HepG2 (cell line): ENCODE data around the gene NKD1. TPM values are rescaled to one million over a fixed set of nuclear protein-coding genes. Genes with fewer than 3 reads are reported as not detected.

Source experiments
- ATAC-seq: fragments of 200-7000 bp; cut with Tn5 transposase; 3 replicates; pipeline ENCODE4 v1.9.1; 2020; ENCODE audit warnings: mild to moderate bottlenecking, moderate library complexity
- BruUV-seq: library from RNA; stranded (reverse); fragments of 400-500 nt; replicated peaks from 2 replicates; lab custom pipeline; 2021; lab: Mats Ljungman, UMichigan
- CTCF ChIA-PET: fragments of 300-600 bp; formaldehyde crosslinking; extraction: SDS; loops from one replicate; lab custom pipeline; 2021; ENCODE audit warnings: low total read pairs, inconsistent platforms, low intra/inter-chr PET ratio; lab: Yijun Ruan, JAX
- POLR2A ChIA-PET: fragments of 350-600 bp; sonication (Branson Sonifier 250); formaldehyde crosslinking; loops from one replicate; lab custom pipeline; 2020; ENCODE audit warnings: antibody characterized with exemption, inconsistent platforms; lab: Yijun Ruan, JAX
- DNase-seq: peaks from one replicate; pipeline ENCODE4 v3.0.0-alpha.2; 2015; ENCODE audit warnings: low spot score
- FAIRE-seq: peaks from 3 replicates; lab custom pipeline; 2011; peaks lifted over from hg19 to GRCh38; lab: Jason Lieb, UNC
- H2AFZ ChIP-seq: one replicate; pipeline ENCODE4 v1.6.1; 2011; ENCODE audit warnings: low read length, inconsistent platforms
- H3K27ac ChIP-seq: fragments of 300-600 bp; 3 replicates; pipeline ENCODE4 v1.8.0; 2011; ENCODE audit warnings: mixed run types, mild to moderate bottlenecking, mixed read lengths, low read length, inconsistent platforms; ENCODE audit not compliant: insufficient read depth; ENCODE audit errors: extremely low read length
- H3K27me3 ChIP-seq, 2 experiments: fragments of 200-600 bp in 1 of 2; 2 replicates in 1 of 2; 3 replicates in 1 of 2; pipeline versions ENCODE4 v1.6.0 to v1.8.0; 2011; ENCODE audit warnings: low read length in 2 of 2, mild to moderate bottlenecking in 2 of 2, moderate library complexity in 2 of 2, inconsistent platforms in 1 of 2; ENCODE audit not compliant: insufficient read depth in 2 of 2, control insufficient read depth in 1 of 2
- H3K36me3 ChIP-seq, 2 experiments: fragments of 200-600 bp in 1 of 2; replicated peaks in 1 of 2; 2 replicates in 1 of 2; 3 replicates in 1 of 2; pipeline versions ENCODE4 v1.5.1 to v1.8.0; 2011; ENCODE audit warnings: low read length in 2 of 2, inconsistent platforms in 1 of 2; ENCODE audit not compliant: insufficient read depth in 2 of 2, control insufficient read depth in 1 of 2
- H3K4me1 ChIP-seq: 2 replicates; pipeline ENCODE4 v1.5.1; 2012; ENCODE audit warnings: low read length, inconsistent platforms; ENCODE audit not compliant: insufficient read depth
- H3K4me2 ChIP-seq: 2 replicates; pipeline ENCODE4 v1.6.0; 2011; ENCODE audit warnings: low read depth, low read length, inconsistent platforms
- H3K4me3 ChIP-seq, 3 experiments: fragments of 200-600 bp in 1 of 3; sonication (generic), shearing (Covaris generic) in 1 of 3; replicated peaks in 1 of 3; 2 replicates each; pipeline ENCODE4 v1.5.1; 2011 to 2016; ENCODE audit warnings: low read length in 3 of 3, inconsistent platforms in 2 of 3, low read depth in 2 of 3, mild to moderate bottlenecking in 2 of 3, control low read depth in 1 of 3, mixed read lengths in 1 of 3; ENCODE audit not compliant: insufficient read depth in 1 of 3
- H3K79me2 ChIP-seq: one replicate; pipeline ENCODE4 v1.6.1; 2011; ENCODE audit warnings: low read length, inconsistent platforms; ENCODE audit not compliant: insufficient read depth
- H3K9ac ChIP-seq: 2 replicates; pipeline ENCODE4 v1.6.0; 2011; ENCODE audit warnings: mild to moderate bottlenecking, low read depth, low read length, inconsistent platforms; ENCODE audit not compliant: insufficient read depth
- H3K9me3 ChIP-seq: 2 replicates; pipeline ENCODE4 v1.5.1; 2012; ENCODE audit warnings: mild to moderate bottlenecking, low read length
- H4K20me1 ChIP-seq: 2 replicates; pipeline ENCODE4 v1.6.0; 2011; ENCODE audit warnings: inconsistent platforms, mild to moderate bottlenecking, low read length, moderate library complexity; ENCODE audit not compliant: insufficient read depth
- CENPX ChIP-seq: sonication (generic); formaldehyde crosslinking; IDR thresholded peaks from 2 replicates; pipeline ENCODE4 v1.9.0; 2021; ENCODE audit warnings: mild to moderate bottlenecking, missing genetic modification reagents, moderate library complexity
- GATA4 ChIP-seq: sonication (generic); IDR thresholded peaks from 2 replicates; pipeline ENCODE4 v1.6.1; 2016; ENCODE audit warnings: antibody characterized with exemption, low read depth, borderline replicate concordance
- NBN ChIP-seq: fragments of 450-650 bp; conservative IDR thresholded peaks from 2 replicates; pipeline ENCODE4 v1.6.1; 2017
- NFKBIZ ChIP-seq: IDR thresholded peaks from 2 replicates; pipeline ENCODE4 v1.6.1; 2018; ENCODE audit warnings: missing genetic modification reagents, missing compliant biosample characterization
- PRPF4 ChIP-seq: fragments of 200-400 bp; formaldehyde crosslinking; IDR thresholded peaks from 2 replicates; pipeline ENCODE4 v1.6.1; 2016; ENCODE audit warnings: low read length, low read depth; ENCODE audit not compliant: poor library complexity, severe bottlenecking
- RCOR2 ChIP-seq: IDR thresholded peaks from 2 replicates; pipeline ENCODE4 v1.6.1; 2016; ENCODE audit warnings: missing biosample characterization, missing genetic modification reagents
- TARDBP ChIP-seq: sonication (generic); formaldehyde crosslinking; IDR thresholded peaks from 2 replicates; pipeline ENCODE4 v1.8.0; 2022; ENCODE audit warnings: mild to moderate bottlenecking, missing genetic modification reagents
- TBX2 ChIP-seq: sonication (generic); formaldehyde crosslinking; IDR thresholded peaks from 2 replicates; pipeline ENCODE4 v1.5.0; 2020; ENCODE audit warnings: missing genetic modification reagents, mild to moderate bottlenecking, borderline replicate concordance
- YY1 ChIP-seq: IDR thresholded peaks from 2 replicates; pipeline ENCODE4 v1.6.1; 2011; ENCODE audit warnings: low read length, low read depth, moderate library complexity, mild to moderate bottlenecking; ENCODE audit not compliant: insufficient read depth, insufficient replicate concordance
- ZBTB40 ChIP-seq, 2 experiments: fragments of 450-650 bp in 1 of 2; sonication (generic) in 1 of 2; formaldehyde crosslinking in 1 of 2; IDR thresholded peaks; 2 replicates each; pipeline versions ENCODE4 v1.6.1 to v1.8.0; 2016 to 2022; ENCODE audit warnings: antibody characterized with exemption in 1 of 2, mild to moderate bottlenecking in 1 of 2, missing genetic modification reagents in 1 of 2
- ZGPAT ChIP-seq: IDR thresholded peaks from 2 replicates; pipeline ENCODE4 v1.6.1; 2016; ENCODE audit warnings: mild to moderate bottlenecking
- ZMYM3 ChIP-seq: sonication (generic); formaldehyde crosslinking; IDR thresholded peaks from 2 replicates; pipeline ENCODE4 v1.5.1; 2020; ENCODE audit warnings: mild to moderate bottlenecking, missing genetic modification reagents
- ZNF296 ChIP-seq: sonication (generic); formaldehyde crosslinking; conservative IDR thresholded peaks from 2 replicates; pipeline ENCODE4 v1.5.0; 2020; ENCODE audit warnings: mild to moderate bottlenecking, missing genetic modification reagents
- ZNF563 ChIP-seq: sonication (generic); formaldehyde crosslinking; IDR thresholded peaks from 2 replicates; pipeline ENCODE4 v1.8.0; 2022; ENCODE audit warnings: mild to moderate bottlenecking, moderate library complexity, missing genetic modification reagents
- WGBS: methylation state at CpG from one replicate; pipeline ENCODE4 v1.1.6; 2017; ENCODE audit warnings: low lambda C conversion rate; 5-methylcytosine and 5-hydroxymethylcytosine counted together
- in situ Hi-C: cut with HindIII; loops from 2 replicates; pipeline ENCODE4 v1.10.0; 2017; ENCODE audit warnings: low pct_unique_long_range_greater_than_20kb; ENCODE audit not compliant: extremely low pct_ligation_motif_present
- intact Hi-C: fragments of 100-400 bp; cut with micrococcal nuclease; formaldehyde crosslinking; loops from one replicate; pipeline ENCODE4 v1.10.0; 2022; ENCODE audit not compliant: unreplicated experiment
- polyA plus RNA-seq, 8 experiments: library from polyadenylated mRNA; depleted of rRNA in 3 of 8; stranded (reverse) in 7 of 8; unstranded in 1 of 8; fragments of >200 nt; fragmentation: Illumina TruSeq in 4 of 8; extraction: Trizol in 4 of 8; gene quantifications; 2 replicates each; pipeline versions ENCODE4 v1.2.1 to v1.2.3, GENCODE V29; 2011 to 2016; ENCODE audit warnings: low read depth in 4 of 8, missing spikeins in 1 of 8, mixed read lengths in 1 of 8; ENCODE audit not compliant: insufficient read depth in 1 of 8
- total RNA-seq, 5 experiments: library from RNA; depleted of rRNA; stranded (reverse); fragments of >200 nt; fragmentation: Illumina TruSeq; extraction: Trizol; gene quantifications; 2 replicates each; pipeline ENCODE4 v1.2.3, GENCODE V29; 2016; ENCODE audit warnings: low read depth in 1 of 5

Gene NKD1
- total and polyA plus RNA-seq, 2 of the 13 experiments (the other 11 are each of a cell fraction or from before 2014, with no cell fraction given): 70.4 to 121 TPM

GRCh38 chr16:50617646-50618184 is 69.5 kb downstream of the NKD1 start:
- Histone ChIP-seq H3K27ac (peak overlapping the region; percentile 67), H3K36me3 (peaks cover 79 to 99% of the 10 kb centered on the region in 2 experiments), H3K27me3 (no peaks in the 10 kb centered on the region), H3K4me1 (peaks cover 86% of the 10 kb centered on the region), H3K9ac (no peak overlapping the region; the same call in 1 of the 2 replicates), H3K4me2 (no peak overlapping the region), H2AFZ (no peak overlapping the region), H3K9me3 (no peaks in the 10 kb centered on the region), H3K79me2 (peaks cover 23% of the 10 kb centered on the region), H4K20me1 (peaks cover 79% of the 10 kb centered on the region), H3K4me3 (no peak overlapping the region)
- in situ Hi-C loops (no loop called here), intact Hi-C loops (no loop called here)
- TSS peak; percentile 0 for BruUV-seq
- DNase-seq (peak; percentile 57), FAIRE-seq (no peak), ATAC-seq (peak; percentile 23)
- WGBS: 72% methylated on average over 2 of the region's 2 CpGs
- POLR2A ChIA-PET: interaction anchor here (1.3 to 1.4 kb wide), 3 partner anchors 11 to 70 kb away, joined by 3 read pairs; partner anchors contain the start of gene NKD1
- CTCF ChIA-PET: no interaction called here
- TF ChIP-seq YY1 (no peak), ZBTB40 (IDR thresholded peaks at IDR 0.05) (peak; percentile 98), ZBTB40 (CRISPR knock-in tag; IDR thresholded peaks at IDR 0.05) (peak; percentile 100), NFKBIZ (CRISPR knock-in tag) (0 out of 2 replicates have a peak, but pooled peaks have one; percentile 19), TBX2 (CRISPR knock-in tag) (peak; percentile 8), CENPX (no peak), ZMYM3 (CRISPR knock-in tag) (peak; percentile 60; the same call in 1 of the 2 replicates), GATA4 (0 out of 2 replicates have a peak, but pooled peaks have one; percentile 14), TARDBP (CRISPR knock-in tag) (peak; percentile 15; the same call in 1 of the 2 replicates), ZNF296 (CRISPR knock-in tag) (no peak), PRPF4 (no peak), ZGPAT (CRISPR knock-in tag) (peak; percentile 4; the same call in 1 of the 2 replicates), RCOR2 (CRISPR knock-in tag) (0 out of 2 replicates have a peak, but pooled peaks have one; percentile 3), ZNF563 (no peak), NBN (no peak)
